ENCODE data around the gene ATP5IF1.
A peak's percentile ranks its signal among the peaks of the same experiment; 100 is the strongest.

Gene ATP5IF1

DNA sequence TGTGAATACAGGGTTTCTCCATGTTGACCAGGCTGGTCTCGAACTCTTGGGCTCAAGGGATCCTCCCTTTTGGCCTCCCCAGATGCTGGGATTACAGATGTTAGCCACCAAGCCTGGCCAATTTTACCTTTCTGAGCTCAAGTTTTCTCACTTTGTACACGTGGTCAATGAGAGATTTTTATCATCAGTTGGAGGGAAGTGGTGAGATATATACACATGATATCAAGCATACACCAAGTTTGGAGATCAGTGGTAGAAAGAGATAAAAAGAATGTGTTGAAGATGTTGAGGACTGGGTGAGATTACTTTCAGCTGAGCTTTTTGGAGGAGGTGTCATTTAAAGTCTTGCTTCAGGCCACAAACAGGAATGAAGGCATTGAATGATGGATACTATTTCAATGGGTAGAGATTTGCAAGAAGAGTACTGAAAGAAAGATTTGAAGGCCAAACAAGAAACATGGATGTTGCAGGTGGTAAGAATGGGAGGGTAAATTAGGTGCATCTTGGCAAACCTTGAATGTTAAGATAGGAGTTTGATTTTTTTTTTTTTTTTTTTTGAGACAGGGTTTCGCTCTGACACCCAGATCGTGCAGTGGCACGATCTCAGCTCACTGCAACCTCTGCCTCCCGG is 20.4 kb downstream of the ATP5IF1 start:
- no peak overlapping the region for H3K4me3 ChIP-seq (replicated peaks; ENCODE audit: insufficient read depth, low read length)
- TF ChIP-seq, protein P1, sequence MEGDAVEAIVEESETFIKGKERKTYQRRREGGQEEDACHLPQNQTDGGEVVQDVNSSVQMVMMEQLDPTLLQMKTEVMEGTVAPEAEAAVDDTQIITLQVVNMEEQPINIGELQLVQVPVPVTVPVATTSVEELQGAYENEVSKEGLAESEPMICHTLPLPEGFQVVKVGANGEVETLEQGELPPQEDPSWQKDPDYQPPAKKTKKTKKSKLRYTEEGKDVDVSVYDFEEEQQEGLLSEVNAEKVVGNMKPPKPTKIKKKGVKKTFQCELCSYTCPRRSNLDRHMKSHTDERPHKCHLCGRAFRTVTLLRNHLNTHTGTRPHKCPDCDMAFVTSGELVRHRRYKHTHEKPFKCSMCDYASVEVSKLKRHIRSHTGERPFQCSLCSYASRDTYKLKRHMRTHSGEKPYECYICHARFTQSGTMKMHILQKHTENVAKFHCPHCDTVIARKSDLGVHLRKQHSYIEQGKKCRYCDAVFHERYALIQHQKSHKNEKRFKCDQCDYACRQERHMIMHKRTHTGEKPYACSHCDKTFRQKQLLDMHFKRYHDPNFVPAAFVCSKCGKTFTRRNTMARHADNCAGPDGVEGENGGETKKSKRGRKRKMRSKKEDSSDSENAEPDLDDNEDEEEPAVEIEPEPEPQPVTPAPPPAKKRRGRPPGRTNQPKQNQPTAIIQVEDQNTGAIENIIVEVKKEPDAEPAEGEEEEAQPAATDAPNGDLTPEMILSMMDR (IDR thresholded peaks at IDR 0.05; ENCODE audit: insufficient read depth, low read length): no peak
- TF ChIP-seq POLR2AphosphoS5 (IDR thresholded peaks at IDR 0.05; ENCODE audit: low read depth) (no peak), SPI1 (IDR thresholded peaks at IDR 0.05; ENCODE audit: borderline replicate concordance, low read depth) (no peak), GABPA (IDR thresholded peaks at IDR 0.05; ENCODE audit: low read depth) (no peak)
- TF ChIP-seq, protein P2, sequence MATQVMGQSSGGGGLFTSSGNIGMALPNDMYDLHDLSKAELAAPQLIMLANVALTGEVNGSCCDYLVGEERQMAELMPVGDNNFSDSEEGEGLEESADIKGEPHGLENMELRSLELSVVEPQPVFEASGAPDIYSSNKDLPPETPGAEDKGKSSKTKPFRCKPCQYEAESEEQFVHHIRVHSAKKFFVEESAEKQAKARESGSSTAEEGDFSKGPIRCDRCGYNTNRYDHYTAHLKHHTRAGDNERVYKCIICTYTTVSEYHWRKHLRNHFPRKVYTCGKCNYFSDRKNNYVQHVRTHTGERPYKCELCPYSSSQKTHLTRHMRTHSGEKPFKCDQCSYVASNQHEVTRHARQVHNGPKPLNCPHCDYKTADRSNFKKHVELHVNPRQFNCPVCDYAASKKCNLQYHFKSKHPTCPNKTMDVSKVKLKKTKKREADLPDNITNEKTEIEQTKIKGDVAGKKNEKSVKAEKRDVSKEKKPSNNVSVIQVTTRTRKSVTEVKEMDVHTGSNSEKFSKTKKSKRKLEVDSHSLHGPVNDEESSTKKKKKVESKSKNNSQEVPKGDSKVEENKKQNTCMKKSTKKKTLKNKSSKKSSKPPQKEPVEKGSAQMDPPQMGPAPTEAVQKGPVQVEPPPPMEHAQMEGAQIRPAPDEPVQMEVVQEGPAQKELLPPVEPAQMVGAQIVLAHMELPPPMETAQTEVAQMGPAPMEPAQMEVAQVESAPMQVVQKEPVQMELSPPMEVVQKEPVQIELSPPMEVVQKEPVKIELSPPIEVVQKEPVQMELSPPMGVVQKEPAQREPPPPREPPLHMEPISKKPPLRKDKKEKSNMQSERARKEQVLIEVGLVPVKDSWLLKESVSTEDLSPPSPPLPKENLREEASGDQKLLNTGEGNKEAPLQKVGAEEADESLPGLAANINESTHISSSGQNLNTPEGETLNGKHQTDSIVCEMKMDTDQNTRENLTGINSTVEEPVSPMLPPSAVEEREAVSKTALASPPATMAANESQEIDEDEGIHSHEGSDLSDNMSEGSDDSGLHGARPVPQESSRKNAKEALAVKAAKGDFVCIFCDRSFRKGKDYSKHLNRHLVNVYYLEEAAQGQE (IDR thresholded peaks at IDR 0.05; ENCODE audit: insufficient replicate concordance, low read depth): no peak
- H3K27ac ChIP-seq (replicated peaks): no peak overlapping the region
- no peaks in the 10 kb centered on the region for H3K27me3 ChIP-seq (ENCODE audit: insufficient read depth, poor library complexity, severe bottlenecking)
- no peak for DNase-seq (ENCODE audit: low read depth in 1 of 2, low spot score in 1 of 2)

DNA sequence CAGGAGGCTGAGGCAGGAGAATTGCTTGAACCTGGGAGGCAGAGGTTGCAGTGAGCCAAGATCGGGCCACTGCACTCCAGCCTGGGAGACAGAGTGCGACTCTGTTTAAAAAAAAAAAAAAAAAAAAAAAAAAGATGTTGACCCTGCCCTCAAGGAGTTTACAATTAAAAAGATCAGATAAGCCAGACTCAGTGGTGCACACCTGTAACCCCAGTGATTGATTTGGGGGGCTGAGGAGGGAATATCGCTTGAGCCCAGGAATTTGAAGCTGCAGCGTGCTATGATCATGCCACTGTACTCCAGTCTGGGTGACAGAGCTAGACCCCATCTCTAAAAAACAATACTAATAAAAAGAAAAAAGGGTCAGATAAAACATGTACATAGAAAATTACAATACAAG is 21.8 kb downstream of the ATP5IF1 start:
- Histone ChIP-seq H3K4me3 (replicated peaks; ENCODE audit: insufficient read depth, low read length) (no peak overlapping the region), H3K27ac (replicated peaks) (no peak overlapping the region), H3K27me3 (ENCODE audit: insufficient read depth, poor library complexity, severe bottlenecking) (no peaks in the 10 kb centered on the region)
- DNase-seq (ENCODE audit: low read depth in 1 of 2, low spot score in 1 of 2): no peak
- TF ChIP-seq, protein P2 (IDR thresholded peaks at IDR 0.05; ENCODE audit: insufficient replicate concordance, low read depth): no peak
- TF ChIP-seq POLR2AphosphoS5 (IDR thresholded peaks at IDR 0.05; ENCODE audit: low read depth) (no peak), SPI1 (IDR thresholded peaks at IDR 0.05; ENCODE audit: borderline replicate concordance, low read depth) (no peak), GABPA (IDR thresholded peaks at IDR 0.05; ENCODE audit: low read depth) (no peak)
- TF ChIP-seq, protein P1 (IDR thresholded peaks at IDR 0.05; ENCODE audit: insufficient read depth, low read length): no peak

DNA sequence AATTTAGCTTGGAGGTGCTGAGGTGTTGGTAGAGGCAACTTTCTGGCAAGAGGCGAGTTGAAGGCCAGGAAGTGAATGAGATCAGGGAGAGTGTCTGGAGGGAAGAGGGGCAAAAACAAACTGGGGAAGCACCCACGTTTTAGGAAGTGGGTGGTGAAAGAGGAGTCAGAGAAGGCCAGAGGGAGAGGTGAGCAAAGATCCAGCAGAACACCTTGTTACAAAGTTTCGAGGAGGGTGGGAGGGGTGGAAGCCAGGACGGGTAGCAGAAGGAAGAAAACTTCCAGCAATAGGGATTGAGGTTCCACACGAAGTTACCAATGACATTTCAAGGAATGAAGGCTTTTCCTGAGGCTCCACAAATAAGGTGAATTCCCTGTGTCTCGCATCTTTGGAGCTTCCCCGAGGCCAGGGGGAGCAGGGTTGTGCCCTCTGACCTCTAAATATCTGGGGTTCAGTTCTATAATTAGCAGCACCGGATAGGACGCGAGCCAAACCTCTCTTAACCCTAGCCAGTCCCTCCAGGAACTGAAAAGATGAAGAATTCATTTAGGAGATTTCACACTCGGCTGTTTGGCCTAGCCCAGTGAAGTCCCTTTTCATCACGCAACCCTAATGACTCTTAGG is 22.8 kb downstream of the ATP5IF1 start:
- no peaks in the 10 kb centered on the region for H3K27me3 ChIP-seq (ENCODE audit: insufficient read depth, poor library complexity, severe bottlenecking)
- DNase-seq (ENCODE audit: low read depth in 1 of 2, low spot score in 1 of 2): peak; percentile 34 to 44
- peak overlapping the region; percentile 65 for H3K27ac ChIP-seq (replicated peaks)
- TF ChIP-seq, protein P1 (IDR thresholded peaks at IDR 0.05; ENCODE audit: insufficient read depth, low read length): no peak
- TF ChIP-seq SPI1 (IDR thresholded peaks at IDR 0.05; ENCODE audit: borderline replicate concordance, low read depth) (peak; percentile 79), POLR2AphosphoS5 (IDR thresholded peaks at IDR 0.05; ENCODE audit: low read depth) (no peak; the same call in 1 of the 2 replicates)
- H3K4me3 ChIP-seq (replicated peaks; ENCODE audit: insufficient read depth, low read length): no peak overlapping the region
